Mammary epithelial cell (primary cell): ENCODE data around the gene PODNL1.

Experiments
- CTCF ChIP-seq, 2 donors: IDR thresholded peaks in 1 of 2; conservative IDR thresholded peaks in 1 of 2; 2 replicates each; pipeline ENCODE4 v1.5.1; 2011 to 2012; ENCODE audit warnings: inconsistent platforms in 2 of 2, low read length in 2 of 2, mild to moderate bottlenecking in 2 of 2, control low read depth in 1 of 2, low read depth in 1 of 2; ENCODE audit not compliant: insufficient read depth in 1 of 2; ENCODE audit errors: extremely low read depth in 1 of 2
- EZH2 ChIP-seq: IDR thresholded peaks from 2 replicates; pipeline ENCODE4 v1.6.1; 2012; ENCODE audit warnings: low read length, inconsistent platforms, borderline replicate concordance

- TF ChIP-seq CTCF (conservative IDR thresholded peaks at IDR 0.05 in 1 of 2, IDR thresholded peaks at IDR 0.05 in 1 of 2; ENCODE audit: extremely low read depth in 1 of 2, insufficient read depth in 1 of 2, low read depth in 1 of 2, low read length in 2 of 2) (no peak), EZH2 (no peak)
Observed at GRCh38 chr19:13977803-13978202, 39.6 kb upstream of the PODNL1 start.
